ENCODE data around the gene NME7.

NME7 gene

GRCh38 chr1:169163059-169163458 lies 204.5 kb downstream of the NME7 start:
- H3K27ac Mint-ChIP-seq = no peak overlapping the region
- no peaks in the 10 kb centered on the region for H3K36me3 Mint-ChIP-seq (ENCODE audit: low read depth)
- no peaks in the 10 kb centered on the region for H3K9me3 Mint-ChIP-seq
- no peaks in the 10 kb centered on the region for H3K4me1 Mint-ChIP-seq
- H3K27me3 Mint-ChIP-seq (ENCODE audit: low read depth) = no peaks in the 10 kb centered on the region
- no peak overlapping the region for H3K4me3 Mint-ChIP-seq
- TF ChIP-seq CTCF (IDR thresholded peaks at IDR 0.05; ENCODE audit: unreplicated experiment in 3 of 3) = no peak

- Mint-ChIP-seq H3K27ac (no peak overlapping the region), H3K36me3 (ENCODE audit: low read depth) (no peaks in the 10 kb centered on the region), H3K27me3 (ENCODE audit: low read depth) (no peaks in the 10 kb centered on the region), H3K9me3 (no peaks in the 10 kb centered on the region), H3K4me1 (no peaks in the 10 kb centered on the region), H3K4me3 (no peak overlapping the region)
- TF ChIP-seq CTCF (IDR thresholded peaks at IDR 0.05; ENCODE audit: unreplicated experiment in 3 of 3) = no peak
Observed at GRCh38 chr1:169161496-169162194, 206.0 kb downstream of the NME7 start.

GRCh38 chr1:169160845-169161495 lies 206.6 kb downstream of the NME7 start:
- Mint-ChIP-seq H3K4me1 (no peaks in the 10 kb centered on the region), H3K9me3 (no peaks in the 10 kb centered on the region), H3K27me3 (ENCODE audit: low read depth) (no peaks in the 10 kb centered on the region), H3K36me3 (ENCODE audit: low read depth) (no peaks in the 10 kb centered on the region), H3K27ac (no peak overlapping the region), H3K4me3 (no peak overlapping the region)
- TF ChIP-seq CTCF (IDR thresholded peaks at IDR 0.05; ENCODE audit: unreplicated experiment in 3 of 3) = no peak

- no peaks in the 10 kb centered on the region for H3K36me3 Mint-ChIP-seq (ENCODE audit: low read depth)
Observed at GRCh38 chr1:169156580-169156979, 211.0 kb downstream of the NME7 start.

GRCh38 chr1:169155675-169156074 lies 211.9 kb downstream of the NME7 start:
- H3K27me3 Mint-ChIP-seq (ENCODE audit: low read depth) = no peaks in the 10 kb centered on the region
- no peaks in the 10 kb centered on the region for H3K4me1 Mint-ChIP-seq
- H3K27ac Mint-ChIP-seq = no peak overlapping the region
- no peaks in the 10 kb centered on the region for H3K36me3 Mint-ChIP-seq (ENCODE audit: low read depth)
- H3K4me3 Mint-ChIP-seq = no peak overlapping the region
- no peaks in the 10 kb centered on the region for H3K9me3 Mint-ChIP-seq
- TF ChIP-seq CTCF (IDR thresholded peaks at IDR 0.05; ENCODE audit: unreplicated experiment in 3 of 3) = no peak

More at GRCh38 chr1:169156580-169156979, 211.0 kb downstream of the NME7 start:
- Mint-ChIP-seq H3K4me1 (no peaks in the 10 kb centered on the region), H3K27ac (no peak overlapping the region), H3K4me3 (no peak overlapping the region), H3K9me3 (no peaks in the 10 kb centered on the region), H3K27me3 (ENCODE audit: low read depth) (no peaks in the 10 kb centered on the region)
- TF ChIP-seq CTCF (IDR thresholded peaks at IDR 0.05; ENCODE audit: unreplicated experiment in 3 of 3) = no peak
